Lung microvascular endothelial cell (primary cell): Measurements from ENCODE around the gene SNX9. TPM values are rescaled to one million over a fixed set of nuclear protein-coding genes. Genes with fewer than 3 reads are reported as not detected.

Source experiments
- DNase-seq, 2 donors: peaks; one replicate each; pipeline versions ENCODE4 v3.0.0 to v3.0.0-alpha.2; 2010; ENCODE audit warnings: low read depth in 2 of 2
- total RNA-seq: library from RNA; depleted of rRNA; stranded (reverse); fragments of >200 nt; gene quantifications from 2 replicates; pipeline ENCODE4 v1.2.1, GENCODE V29; 2014

The SNX9 gene
- total RNA-seq, 1 donor from 2014 or later: 50.8 TPM

DNA sequence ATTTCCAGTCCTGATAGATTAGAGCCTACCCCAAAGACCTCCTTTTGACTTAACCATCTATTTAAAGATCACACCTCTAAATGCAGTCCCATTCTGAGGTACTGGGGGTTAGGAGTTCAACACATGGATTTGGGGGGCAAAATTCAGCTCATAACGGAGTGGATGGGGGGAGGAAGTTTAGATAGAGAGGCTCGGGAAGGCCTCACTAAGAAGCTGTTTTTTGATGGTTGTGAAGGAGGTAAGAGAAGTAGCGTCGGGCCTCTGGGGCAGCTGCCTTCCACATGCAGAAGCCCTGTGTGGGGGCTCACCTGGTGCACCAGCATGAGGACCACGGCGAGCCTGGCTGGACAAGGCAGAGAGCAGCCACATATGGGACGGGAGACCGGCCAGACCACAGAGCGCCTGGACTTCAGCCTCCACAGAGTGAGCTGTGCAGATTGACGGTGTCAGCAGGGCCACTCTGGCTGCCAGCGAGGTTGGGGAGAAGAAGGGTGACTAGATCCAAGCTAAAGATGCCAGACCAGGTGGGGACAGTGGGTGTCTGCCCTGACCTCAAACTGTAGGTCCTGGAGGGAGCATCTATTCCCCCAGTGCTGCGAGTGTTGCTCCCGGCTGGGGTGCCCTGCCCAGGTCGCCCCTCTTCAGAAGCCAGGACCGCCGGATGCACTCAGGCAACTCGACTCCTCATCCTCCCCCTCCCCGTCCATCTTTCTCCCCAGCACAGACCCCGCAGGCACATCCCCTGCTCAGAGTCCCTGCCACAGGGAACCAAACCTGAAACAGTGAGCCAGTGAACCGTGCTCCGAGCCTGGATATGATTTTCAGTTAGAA lies 153.5 kb downstream of the SNX9 start:
- no peak for DNase-seq

GRCh38 chr6:157977176-157977804 lies 154.2 kb downstream of the SNX9 start:
- DNase-seq: no peak

DNA sequence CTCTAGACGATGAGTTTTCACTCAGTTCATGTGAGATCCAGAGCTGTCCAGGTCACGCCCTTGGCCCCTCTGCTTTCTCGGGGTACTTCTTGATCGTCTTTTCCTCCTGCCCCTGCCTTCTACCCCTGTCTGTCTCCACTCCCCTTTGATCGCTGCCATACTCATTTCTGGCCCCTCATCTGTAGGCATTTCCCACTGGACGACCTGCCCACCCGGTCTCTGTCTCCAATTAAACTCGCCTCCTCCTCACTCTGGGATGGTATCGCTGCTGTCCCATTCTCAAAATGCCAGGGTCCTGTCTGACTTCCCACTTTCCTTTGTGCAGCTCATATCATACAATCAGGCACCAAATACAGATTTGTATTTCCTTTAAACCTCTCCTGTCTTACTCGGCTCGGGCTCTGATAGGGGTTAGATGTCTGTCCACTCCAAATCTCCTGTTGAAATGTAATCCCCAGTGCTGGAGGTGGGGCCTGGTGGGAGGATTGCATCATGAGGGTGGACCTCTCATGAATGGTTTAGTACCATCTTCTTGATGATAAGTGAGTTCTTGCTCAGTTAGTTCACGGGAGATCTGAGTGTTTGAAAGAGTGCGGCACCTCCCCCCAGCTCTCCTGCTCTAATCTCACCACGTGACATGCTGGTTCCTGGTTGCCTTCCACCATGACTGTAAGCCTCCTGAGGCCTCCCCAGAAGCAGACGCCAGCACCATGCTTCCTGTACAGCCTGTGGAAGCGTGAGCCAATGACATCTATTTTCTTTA lies 155.2 kb downstream of the SNX9 start:
- DNase-seq: no peak

DNA sequence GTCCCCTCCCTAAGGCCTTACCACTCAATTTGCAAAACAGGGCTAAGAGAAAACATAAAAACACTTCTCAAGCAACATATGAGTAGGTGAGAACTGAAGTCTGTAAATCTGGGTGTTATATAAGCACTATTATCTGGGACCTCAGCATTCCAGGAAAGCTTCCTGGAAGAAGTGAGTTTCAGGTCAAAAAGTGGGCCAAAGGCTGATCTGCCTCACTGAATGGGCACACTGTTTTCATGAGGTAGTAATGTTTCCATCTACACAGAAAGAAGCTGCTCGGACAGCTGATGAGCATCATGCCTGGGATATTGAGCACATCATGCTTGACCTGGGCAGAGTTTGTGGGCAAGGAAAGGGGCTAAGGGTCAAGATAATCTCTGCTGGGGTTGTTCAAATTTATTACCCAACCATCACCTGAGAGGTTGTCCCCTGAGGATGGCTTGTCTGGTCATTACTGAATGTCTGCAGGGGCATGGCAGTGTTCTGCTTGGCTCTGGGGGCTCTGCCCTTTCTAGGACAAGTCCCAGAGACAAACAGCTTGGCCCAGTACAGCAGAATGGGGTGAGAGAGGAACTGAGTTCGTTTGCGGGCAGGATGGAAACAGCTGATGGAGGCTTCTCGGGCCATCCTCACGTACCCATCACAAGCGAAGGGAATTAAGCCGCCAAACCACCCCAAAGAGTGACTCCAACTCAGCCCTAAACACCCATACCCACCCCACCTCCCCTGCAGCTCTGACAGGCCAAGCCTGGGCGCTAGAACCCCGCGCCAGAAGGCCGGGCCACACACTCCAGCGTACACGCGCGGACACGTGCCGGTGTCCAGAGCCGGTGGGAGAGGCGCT lies 157.5 kb downstream of the SNX9 start:
- peak in 1 of 2 donors; percentile 40 for DNase-seq

DNA sequence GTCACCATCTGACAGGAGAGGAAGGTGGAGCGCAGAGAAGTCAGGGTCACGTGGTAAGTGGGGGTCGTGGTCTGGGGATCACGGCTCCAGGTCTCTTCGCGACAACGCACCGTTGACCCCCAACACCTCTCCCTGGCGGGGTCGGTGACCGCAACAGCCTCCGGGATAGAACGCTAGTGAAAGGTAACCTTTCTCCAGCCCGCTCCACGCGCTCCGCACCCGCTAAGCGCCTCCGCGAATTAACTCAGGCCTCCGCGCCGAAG lies 158.0 kb downstream of the SNX9 start:
- DNase-seq: no peak

- DNase-seq: peak; percentile 81 to 88
Observed at GRCh38 chr6:157981395-157982101, 158.5 kb downstream of the SNX9 start, which contains the start of gene SYNJ2. Gene SYNJ2 (plus strand): TSS chr6:157981863. CDS start chr6:157981962, 99 bp downstream.

DNA sequence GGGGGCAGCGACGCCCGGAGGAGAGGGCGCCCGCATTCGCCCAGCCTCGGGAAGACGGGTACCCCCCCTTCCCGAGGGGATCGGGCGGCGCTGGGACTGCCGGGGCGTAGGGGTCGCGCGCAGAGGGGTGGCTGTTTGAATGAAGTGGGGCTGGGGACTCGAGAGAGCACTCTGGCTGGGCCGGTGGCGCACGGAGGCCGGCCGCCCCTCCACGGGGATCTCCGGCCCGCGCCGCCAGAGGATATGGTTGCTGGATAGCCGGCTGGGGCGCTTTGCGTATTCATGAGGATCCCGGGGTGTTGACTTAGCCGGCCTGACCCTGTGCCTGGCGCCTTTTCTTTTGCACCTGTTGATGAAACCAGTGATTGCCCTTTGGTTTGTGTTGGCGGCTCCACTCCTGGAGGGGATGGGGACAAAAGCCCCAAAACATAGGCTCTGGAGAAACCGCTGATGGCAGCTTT lies 159.1 kb downstream of the SNX9 start:
- peak; percentile 46 to 52 for DNase-seq

DNA sequence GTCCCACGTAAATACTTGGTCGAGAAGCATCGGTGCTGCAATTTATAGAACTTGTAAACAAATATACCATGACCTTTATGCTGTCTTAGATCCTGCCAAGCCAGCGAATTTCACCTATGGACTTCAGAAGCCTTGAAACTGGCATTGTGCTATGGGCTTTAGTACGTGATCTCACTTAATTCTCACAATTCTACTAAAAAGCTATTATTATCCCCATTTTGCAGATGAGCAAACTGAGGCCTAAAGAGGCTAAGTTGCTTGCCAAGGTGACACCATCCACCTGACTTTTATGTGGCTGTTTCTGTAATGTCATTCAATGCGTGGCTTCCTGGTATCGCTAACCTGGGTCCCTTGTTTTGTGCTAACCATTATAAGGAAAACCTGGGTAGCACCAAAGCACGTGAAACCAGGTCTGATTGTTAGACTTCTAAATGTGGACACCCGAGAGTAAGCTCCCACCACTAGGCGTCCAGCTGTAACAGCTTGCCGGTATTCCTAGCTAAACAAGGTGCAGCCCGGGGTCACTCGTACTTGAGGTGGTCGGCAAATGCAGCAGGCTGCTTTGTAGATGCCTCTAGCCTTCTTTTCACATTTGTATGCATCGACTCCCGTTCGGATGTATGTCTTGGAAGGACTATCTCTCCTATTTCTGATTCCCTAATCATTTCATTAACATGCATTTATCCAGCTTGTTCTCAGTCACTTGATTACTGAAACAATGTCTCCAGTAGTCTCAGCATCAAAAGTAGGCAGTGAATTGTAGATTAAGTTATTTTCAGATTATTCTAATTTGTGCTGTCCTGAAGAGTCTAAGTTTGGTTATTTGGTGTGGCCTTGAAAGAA lies 159.7 kb downstream of the SNX9 start:
- peak; percentile 73 to 77 for DNase-seq

GRCh38 chr6:157983406-157984119 lies 160.5 kb downstream of the SNX9 start:
- no peak for DNase-seq

GRCh38 chr6:157984128-157984527 lies 161.1 kb downstream of the SNX9 start:
- no peak for DNase-seq

GRCh38 chr6:157984686-157985225 lies 161.7 kb downstream of the SNX9 start:
- DNase-seq: peak in 1 of 2 donors; percentile 20

DNA sequence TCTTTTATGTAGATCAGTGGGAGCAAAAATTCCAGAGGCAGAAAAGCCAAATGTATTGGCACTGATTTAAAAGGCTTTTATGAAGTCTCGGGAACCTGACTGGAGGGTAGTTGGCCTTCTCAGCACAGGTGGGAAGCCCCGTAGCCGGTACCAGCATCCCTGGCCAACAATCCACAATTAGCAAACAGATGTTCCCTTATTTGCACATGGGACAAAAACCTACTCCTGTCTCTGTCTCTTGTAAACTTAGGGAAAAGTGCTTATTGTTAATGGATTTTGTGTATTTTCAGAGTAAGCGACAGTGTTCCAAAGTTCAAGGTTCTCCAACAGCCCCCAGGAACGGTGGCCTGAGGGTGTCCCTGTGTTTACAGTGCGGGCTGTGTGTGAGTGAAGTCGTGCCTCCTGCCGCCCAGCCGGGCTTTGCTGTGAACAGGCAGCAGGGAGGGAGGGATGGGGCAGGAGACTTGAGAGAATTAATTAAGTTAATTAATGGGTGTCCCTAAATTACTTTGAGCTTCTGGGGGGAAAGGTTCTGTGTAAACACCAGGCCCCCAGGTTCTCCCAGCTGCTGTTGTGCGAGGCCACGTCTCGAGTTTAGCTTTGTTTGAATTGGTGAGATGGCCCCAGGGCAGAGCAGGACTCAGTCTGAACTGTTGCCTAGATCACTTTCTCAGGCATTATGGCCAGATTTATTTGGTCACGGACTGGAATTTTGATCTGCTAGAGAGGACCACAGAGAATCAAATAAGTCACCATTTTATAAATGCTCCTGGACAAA lies 162.5 kb downstream of the SNX9 start:
- no peak for DNase-seq

GRCh38 chr6:157987788-157988699 lies 165.0 kb downstream of the SNX9 start:
- no peak for DNase-seq

GRCh38 chr6:157988700-157989063 lies 165.6 kb downstream of the SNX9 start:
- DNase-seq: no peak

GRCh38 chr6:157989541-157990289 lies 166.7 kb downstream of the SNX9 start:
- DNase-seq: peak; percentile 57 to 58

GRCh38 chr6:157990321-157991066 lies 167.4 kb downstream of the SNX9 start:
- no peak for DNase-seq
